MM.1S (cell line): ENCODE measurements around the gene PRR36.

ENCODE experiments used
- DNase-seq: peaks from one replicate; pipeline ENCODE4 v3.0.0-alpha.2; 2015
- H2AFZ ChIP-seq: fragments of 300-600 bp; sonication (generic); 2 replicates; pipeline ENCODE4 v1.6.0; 2016; ENCODE audit warnings: antibody characterized with exemption, low read length
- H3F3A ChIP-seq: fragments of 300-600 bp; sonication (generic); 2 replicates; pipeline ENCODE4 v1.6.1; 2016; ENCODE audit warnings: mild to moderate bottlenecking, antibody characterized with exemption, low read length, moderate library complexity, mixed read lengths; ENCODE audit not compliant: insufficient read depth
- H3K27ac ChIP-seq: fragments of 300-600 bp; sonication (generic); 2 replicates; pipeline ENCODE4 v1.5.1; 2016; ENCODE audit warnings: mild to moderate bottlenecking, low read length
- H3K27me3 ChIP-seq: fragments of 300-600 bp; sonication (generic); replicated peaks from 2 replicates; pipeline ENCODE4 v1.6.0; 2016; ENCODE audit warnings: low read length; ENCODE audit not compliant: insufficient read depth
- H3K36me3 ChIP-seq: fragments of 300-600 bp; sonication (generic); replicated peaks from 2 replicates; pipeline ENCODE4 v1.6.1; 2016; ENCODE audit warnings: mild to moderate bottlenecking, low read length, mixed read lengths; ENCODE audit not compliant: insufficient read depth
- H3K4me1 ChIP-seq: fragments of 300-600 bp; sonication (generic); 2 replicates; pipeline ENCODE4 v1.6.1; 2016; ENCODE audit warnings: low read length, mixed read lengths
- H3K4me2 ChIP-seq: fragments of 300-600 bp; sonication (generic); 2 replicates; pipeline ENCODE4 v1.6.0; 2016; ENCODE audit warnings: low read depth, low read length
- H3K4me3 ChIP-seq: fragments of 300-600 bp; sonication (generic); 2 replicates; pipeline ENCODE4 v1.5.1; 2016; ENCODE audit warnings: low read length, mixed read lengths
- H3K79me2 ChIP-seq: fragments of 300-600 bp; sonication (generic); 2 replicates; pipeline ENCODE4 v1.6.1; 2016; ENCODE audit warnings: mixed run types, low read length, mixed read lengths
- H3K9ac ChIP-seq: fragments of 300-600 bp; sonication (generic); 2 replicates; pipeline ENCODE4 v1.6.1; 2016; ENCODE audit warnings: low read length, mixed read lengths
- H3K9me2 ChIP-seq: fragments of 300-600 bp; sonication (generic); replicated peaks from 2 replicates; pipeline ENCODE4 v1.6.1; 2016; ENCODE audit warnings: mild to moderate bottlenecking, low read length, mixed read lengths; ENCODE audit not compliant: insufficient read depth
- H3K9me3 ChIP-seq: fragments of 300-600 bp; sonication (generic); replicated peaks from 2 replicates; pipeline ENCODE4 v1.6.1; 2016; ENCODE audit warnings: mild to moderate bottlenecking, low read length, mixed read lengths; ENCODE audit not compliant: insufficient read depth
- H4K20me1 ChIP-seq: fragments of 300-600 bp; sonication (generic); 2 replicates; pipeline ENCODE4 v1.6.1; 2016; ENCODE audit warnings: mild to moderate bottlenecking, low read length, moderate library complexity, mixed read lengths; ENCODE audit not compliant: insufficient read depth
- CTCF ChIP-seq: fragments of 300-600 bp; sonication (generic); IDR thresholded peaks from 2 replicates; pipeline ENCODE4 v1.5.1; 2016; ENCODE audit warnings: antibody characterized with exemption, low read length, mixed read lengths
- EZH2 ChIP-seq: fragments of 300-600 bp; sonication (generic); optimal IDR thresholded peaks from 2 replicates; pipeline ENCODE3; 2017; ENCODE audit warnings: low read depth, mild to moderate bottlenecking, antibody characterized with exemption, low read length, mixed read lengths
- EZH2phosphoT487 ChIP-seq: fragments of 300-600 bp; sonication (generic); IDR thresholded peaks from 2 replicates; pipeline ENCODE4 v1.6.1; 2018; ENCODE audit warnings: antibody characterized with exemption, low read length

The PRR36 gene

GRCh38 chr19:7888145-7888825 is 14.1 kb upstream of the PRR36 start, which contains the start of gene LRRC8E:
Gene LRRC8E, plus strand, starts transcription at chr19:7888510. Its CDS starts 7,094 bp downstream, at chr19:7895604.
- H3K27me3 ChIP-seq: peaks cover 75% of the 10 kb centered on the region
- no peak within 1 kb of the TSS for H2AFZ ChIP-seq
- H3F3A ChIP-seq: no peaks in the 10 kb centered on the region
- no peak within 1 kb of the TSS for H3K4me3 ChIP-seq
- no peak for TF ChIP-seq CTCF
- TF ChIP-seq EZH2phosphoT487: no peak
- no peak for TF ChIP-seq EZH2
- no peak for DNase-seq
- no peaks in the 10 kb centered on the region for H4K20me1 ChIP-seq
- H3K4me2 ChIP-seq: no peak within 1 kb of the TSS
- no peak within 1 kb of the TSS for H3K27ac ChIP-seq
- no peak within 1 kb of the TSS for H3K9ac ChIP-seq
- H3K9me3 ChIP-seq: no peaks in the 10 kb centered on the region
- no peaks in the 10 kb centered on the region for H3K4me1 ChIP-seq
- H3K79me2 ChIP-seq: no peaks in the 10 kb centered on the region
- H3K36me3 ChIP-seq: no peaks in the 10 kb centered on the region
- no peaks in the 10 kb centered on the region for H3K9me2 ChIP-seq

GRCh38 chr19:7887408-7888144 is 13.4 kb upstream of the PRR36 start:
- peaks cover 69% of the 10 kb centered on the region for H3K27me3 ChIP-seq
- no peak overlapping the region for H2AFZ ChIP-seq
- no peak for DNase-seq
- no peak overlapping the region for H3K27ac ChIP-seq
- no peaks in the 10 kb centered on the region for H3K79me2 ChIP-seq
- no peak overlapping the region for H3K4me3 ChIP-seq
- H3K9me2 ChIP-seq: no peaks in the 10 kb centered on the region
- no peaks in the 10 kb centered on the region for H3K9me3 ChIP-seq
- no peak overlapping the region for H3K9ac ChIP-seq
- TF ChIP-seq EZH2: no peak
- no peak for TF ChIP-seq EZH2phosphoT487
- TF ChIP-seq CTCF: no peak
- no peaks in the 10 kb centered on the region for H4K20me1 ChIP-seq
- no peaks in the 10 kb centered on the region for H3K4me1 ChIP-seq
- no peak overlapping the region for H3K4me2 ChIP-seq
- H3K36me3 ChIP-seq: no peaks in the 10 kb centered on the region
- H3F3A ChIP-seq: no peaks in the 10 kb centered on the region

GRCh38 chr19:7885818-7886217 is 11.6 kb upstream of the PRR36 start:
- Histone ChIP-seq H3F3A (no peaks in the 10 kb centered on the region), H3K9ac (no peak overlapping the region)

More at GRCh38 chr19:7885818-7886217, 11.6 kb upstream of the PRR36 start:
- H4K20me1 ChIP-seq: no peaks in the 10 kb centered on the region
- no peak for DNase-seq
- peaks cover 53% of the 10 kb centered on the region for H3K27me3 ChIP-seq
- H3K36me3 ChIP-seq: no peaks in the 10 kb centered on the region
- H3K4me2 ChIP-seq: no peak overlapping the region
- no peak overlapping the region for H3K4me3 ChIP-seq
- H2AFZ ChIP-seq: no peak overlapping the region
- no peaks in the 10 kb centered on the region for H3K9me2 ChIP-seq
- H3K79me2 ChIP-seq: no peaks in the 10 kb centered on the region
- no peaks in the 10 kb centered on the region for H3K4me1 ChIP-seq
- no peak overlapping the region for H3K27ac ChIP-seq
- TF ChIP-seq EZH2phosphoT487: no peak
- TF ChIP-seq EZH2: no peak
- TF ChIP-seq CTCF: no peak
- no peaks in the 10 kb centered on the region for H3K9me3 ChIP-seq
